CD4-positive, alpha-beta T cell (primary cell): ENCODE data around the gene EXD3. TPM values are rescaled to one million over a fixed set of nuclear protein-coding genes. Genes with fewer than 3 reads are reported as not detected.

ENCODE experiments used
- ATAC-seq: fragments of 200-7000 bp; cut with Tn5 transposase; one replicate; pipeline ENCODE4 v1.10.0; 2022; ENCODE audit warnings: mild to moderate bottlenecking; ENCODE audit not compliant: poor library complexity
- CTCF ChIA-PET: fragments of 350-600 bp; sonication (Branson Sonifier 250); formaldehyde crosslinking; loops from one replicate; lab custom pipeline; 2021; ENCODE audit warnings: antibody characterized with exemption, inconsistent platforms; lab: Charles Lee
- POLR2A ChIA-PET: fragments of 350-600 bp; sonication (Branson Sonifier 250); formaldehyde crosslinking; loops from one replicate; lab custom pipeline; 2021; ENCODE audit warnings: antibody characterized with exemption, inconsistent platforms; lab: Charles Lee
- DNase-seq, 14 experiments: peaks; one replicate each; pipeline ENCODE4 v3.0.0-alpha.2; 2013 to 2020; ENCODE audit warnings: mixed read lengths in 2 of 14
- H3K27ac ChIP-seq, 2 donors: one replicate each; pipeline versions ENCODE4 v1.5.1 to v1.7.0; 2013; ENCODE audit warnings: low read length in 2 of 2, low read depth in 1 of 2, mild to moderate bottlenecking in 1 of 2
- H3K27me3 ChIP-seq, 2 experiments: 1 replicate in 1 of 2; 2 replicates in 1 of 2; pipeline versions ENCODE4 v1.6.1 to v1.7.0; 2013; ENCODE audit warnings: low read length in 2 of 2, control low read depth in 1 of 2, mild to moderate bottlenecking in 1 of 2, moderate library complexity in 1 of 2; ENCODE audit not compliant: insufficient read depth in 2 of 2, control insufficient read depth in 1 of 2
- H3K36me3 ChIP-seq: one replicate; pipeline ENCODE4 v1.6.1; 2013; ENCODE audit warnings: low read length, control low read depth; ENCODE audit not compliant: insufficient read depth
- H3K4me1 ChIP-seq: one replicate; pipeline ENCODE4 v1.6.1; 2013; ENCODE audit warnings: low read length, control low read depth; ENCODE audit not compliant: insufficient read depth
- H3K4me3 ChIP-seq: one replicate; pipeline ENCODE4 v1.5.1; 2013; ENCODE audit warnings: mild to moderate bottlenecking, low read length, moderate library complexity
- H3K9me3 ChIP-seq, 2 experiments: 1 replicate in 1 of 2; 2 replicates in 1 of 2; pipeline versions ENCODE4 v1.6.1 to v1.7.0; 2013; ENCODE audit warnings: low read length in 2 of 2, mild to moderate bottlenecking in 2 of 2, control low read depth in 1 of 2, moderate library complexity in 1 of 2; ENCODE audit not compliant: control insufficient read depth in 1 of 2, insufficient read depth in 1 of 2
- H3K27ac Mint-ChIP-seq: one replicate; pipeline ENCODE4 v1.8.0; 2020; ENCODE audit warnings: mixed read lengths
- H3K27me3 Mint-ChIP-seq: one replicate; pipeline ENCODE4 v1.8.0; 2021; ENCODE audit warnings: mixed read lengths
- H3K36me3 Mint-ChIP-seq: one replicate; pipeline ENCODE4 v1.8.0; 2021; ENCODE audit warnings: low read depth, mixed read lengths
- H3K4me1 Mint-ChIP-seq: one replicate; pipeline ENCODE4 v1.8.0; 2021; ENCODE audit warnings: low read depth, mixed read lengths
- H3K4me3 Mint-ChIP-seq: one replicate; pipeline ENCODE4 v1.8.0; 2020; ENCODE audit warnings: mild to moderate bottlenecking, mixed read lengths
- H3K9me3 Mint-ChIP-seq: one replicate; pipeline ENCODE4 v1.8.0; 2020; ENCODE audit warnings: mixed read lengths
- intact Hi-C, 2 experiments: fragments of 100-400 bp; cut with DNase I in 1 of 2; cut with micrococcal nuclease in 1 of 2; formaldehyde crosslinking; loops; one replicate each; pipeline versions ENCODE4 v1.15.1 to v1.9.0; 2023 to 2025; cut with DNase I, micrococcal nuclease
- total RNA-seq, 174 experiments: library from RNA in 2 of 174; stranded (reverse) in 2 of 174; gene quantifications; one replicate each; pipeline ENCODE4 v1.2.3 and lab custom pipeline; 2021 to 2026
- TF ChIP-seq, protein P1 (sequence below): fragments of 200-600 bp; IDR thresholded peaks from one replicate; pipeline ENCODE4 v1.8.0; 2022; ENCODE audit warnings: antibody characterized with exemption, mild to moderate bottlenecking

Gene EXD3
- total RNA-seq, 2 experiments from 2014 or later, result 14.9 to 16.9 TPM

GRCh38 chr9:137299203-137299565 is 123.8 kb downstream of the EXD3 start:
- Histone ChIP-seq H3K27ac (no peak overlapping the region), H3K4me1 (peaks cover 34% of the 10 kb centered on the region), H3K9me3 (peaks cover 0 to 26% of the 10 kb centered on the region in 2 experiments), H3K36me3 (no peaks in the 10 kb centered on the region), H3K27me3 (peaks cover 52 to 60% of the 10 kb centered on the region in 2 experiments), H3K4me3 (no peak overlapping the region)
- TF ChIP-seq, protein P1, sequence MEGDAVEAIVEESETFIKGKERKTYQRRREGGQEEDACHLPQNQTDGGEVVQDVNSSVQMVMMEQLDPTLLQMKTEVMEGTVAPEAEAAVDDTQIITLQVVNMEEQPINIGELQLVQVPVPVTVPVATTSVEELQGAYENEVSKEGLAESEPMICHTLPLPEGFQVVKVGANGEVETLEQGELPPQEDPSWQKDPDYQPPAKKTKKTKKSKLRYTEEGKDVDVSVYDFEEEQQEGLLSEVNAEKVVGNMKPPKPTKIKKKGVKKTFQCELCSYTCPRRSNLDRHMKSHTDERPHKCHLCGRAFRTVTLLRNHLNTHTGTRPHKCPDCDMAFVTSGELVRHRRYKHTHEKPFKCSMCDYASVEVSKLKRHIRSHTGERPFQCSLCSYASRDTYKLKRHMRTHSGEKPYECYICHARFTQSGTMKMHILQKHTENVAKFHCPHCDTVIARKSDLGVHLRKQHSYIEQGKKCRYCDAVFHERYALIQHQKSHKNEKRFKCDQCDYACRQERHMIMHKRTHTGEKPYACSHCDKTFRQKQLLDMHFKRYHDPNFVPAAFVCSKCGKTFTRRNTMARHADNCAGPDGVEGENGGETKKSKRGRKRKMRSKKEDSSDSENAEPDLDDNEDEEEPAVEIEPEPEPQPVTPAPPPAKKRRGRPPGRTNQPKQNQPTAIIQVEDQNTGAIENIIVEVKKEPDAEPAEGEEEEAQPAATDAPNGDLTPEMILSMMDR, result no peak
- CTCF ChIA-PET, result no interaction called here
- POLR2A ChIA-PET, result no interaction called here
- intact Hi-C loops, result loop anchor here in 1 of 2 experiments (5.0 kb wide), 1 partner anchor 148 kb away; no protein-coding TSS in a partner anchor
- Mint-ChIP-seq H3K4me3 (no peak overlapping the region), H3K4me1 (peaks cover 5% of the 10 kb centered on the region), H3K27me3 (peaks cover 30% of the 10 kb centered on the region), H3K36me3 (no peaks in the 10 kb centered on the region), H3K27ac (no peak overlapping the region), H3K9me3 (no peaks in the 10 kb centered on the region)
- no peak for ATAC-seq
- no peak for DNase-seq

- no peak overlapping the region for H3K4me3 Mint-ChIP-seq
- intact Hi-C loops, result loop anchor here in 1 of 2 experiments (5.0 kb wide), 1 partner anchor 149 kb away; no protein-coding TSS in a partner anchor
- ChIA-PET POLR2A (no interaction called here), CTCF (no interaction called here)
- no peaks in the 10 kb centered on the region for H3K36me3 ChIP-seq
- H3K9me3 ChIP-seq, result peaks cover 0 to 29% of the 10 kb centered on the region in 2 experiments
- no peaks in the 10 kb centered on the region for H3K36me3 Mint-ChIP-seq
- H3K4me3 ChIP-seq, result no peak overlapping the region
- peaks cover 5% of the 10 kb centered on the region for H3K4me1 Mint-ChIP-seq
- H3K27ac ChIP-seq, result no peak overlapping the region
- H3K27ac Mint-ChIP-seq, result no peak overlapping the region
- no peak for DNase-seq
- H3K4me1 ChIP-seq, result peaks cover 34% of the 10 kb centered on the region
- TF ChIP-seq, protein P1, result no peak
- peaks cover 36% of the 10 kb centered on the region for H3K27me3 Mint-ChIP-seq
- peaks cover 57 to 65% of the 10 kb centered on the region in 2 experiments for H3K27me3 ChIP-seq
- ATAC-seq, result no peak
- no peaks in the 10 kb centered on the region for H3K9me3 Mint-ChIP-seq
Measured at GRCh38 chr9:137298401-137299202, 124.4 kb downstream of the EXD3 start.

- Histone ChIP-seq H3K36me3 (no peaks in the 10 kb centered on the region), H3K27me3 (peaks cover 62 to 71% of the 10 kb centered on the region in 2 experiments), H3K4me1 (peaks cover 32% of the 10 kb centered on the region), H3K27ac (no peak overlapping the region), H3K9me3 (peaks cover 0 to 27% of the 10 kb centered on the region in 2 experiments), H3K4me3 (no peak overlapping the region)
- Mint-ChIP-seq H3K4me1 (peaks cover 5% of the 10 kb centered on the region), H3K27ac (no peak overlapping the region), H3K9me3 (no peaks in the 10 kb centered on the region), H3K27me3 (peaks cover 42% of the 10 kb centered on the region), H3K36me3 (no peaks in the 10 kb centered on the region), H3K4me3 (peak overlapping the region; percentile 25)
- POLR2A ChIA-PET, result no interaction called here
- TF ChIP-seq, protein P1, result no peak
- DNase-seq, result no peak
- CTCF ChIA-PET, result no interaction called here
- intact Hi-C loops, result loop anchor here in 1 of 2 experiments (5.0 kb wide), 1 partner anchor 149 kb away; no protein-coding TSS in a partner anchor
- no peak for ATAC-seq
Measured at GRCh38 chr9:137297966-137298365, 125.0 kb downstream of the EXD3 start.
